Right cardiac atrium (tissue), 5 donors: ENCODE results near the gene AATK. TPM values are rescaled to one million over a fixed set of nuclear protein-coding genes. Genes with fewer than 3 reads are reported as not detected.

Experiments
- ATAC-seq, 2 donors: fragments of 200-7000 bp; cut with Tn5 transposase; one replicate each; pipeline versions ENCODE4 v1.8.0 to v1.9.1; 2020; ENCODE audit warnings: moderate library complexity in 2 of 2, mild to moderate bottlenecking in 1 of 2
- DNase-seq, 3 donors: peaks; one replicate each; pipeline ENCODE4 v3.0.0-alpha.2; 2020
- H3K27ac ChIP-seq: one replicate; pipeline ENCODE4 v1.5.1; 2013; ENCODE audit warnings: mild to moderate bottlenecking, low read length, control low read depth, moderate library complexity
- H3K27me3 ChIP-seq: one replicate; pipeline ENCODE4 v1.6.1; 2013; ENCODE audit not compliant: control insufficient read depth, insufficient read depth
- H3K4me1 ChIP-seq: one replicate; pipeline ENCODE4 v1.6.1; 2013; ENCODE audit warnings: low read length; ENCODE audit not compliant: control insufficient read depth, insufficient read depth
- H3K4me3 ChIP-seq: one replicate; pipeline ENCODE4 v1.5.1; 2013; ENCODE audit warnings: low read length, control low read depth
- H3K9me3 ChIP-seq: one replicate; pipeline ENCODE4 v1.6.1; 2013; ENCODE audit warnings: low read length; ENCODE audit not compliant: control insufficient read depth
- WGBS: extraction: QIAGEN DNeasy Blood & Tissue Kit; methylation state at CpG from one replicate; pipeline ENCODE4 v1.1.7; 2013; 5-methylcytosine and 5-hydroxymethylcytosine counted together
- intact Hi-C, 4 donors: fragments of 100-400 bp; cut with DNase I; formaldehyde crosslinking; loops; one replicate each; pipeline versions ENCODE4 v1.11.0 to v1.14.0; 2022 to 2023
- polyA plus RNA-seq: library from polyadenylated mRNA; stranded (reverse); fragments of 200-250 nt; gene quantifications from one replicate; pipeline ENCODE4 v1.2.3, GENCODE V29; 2013
- total RNA-seq, 4 donors: library from RNA; stranded (reverse); fragmentation: NEBNext Ultra II Directional; extraction: Animal tissue kit (Norgen Biotek cat#: 25700); gene quantifications; one replicate each; pipeline ENCODE4 v1.2.1, GENCODE V29; 2021
- donor health status: healthy with polysubstance abuse.
- donor health status: DM: no; HTN: yes; CAD: no.
- donor health status: DM: no; HTN: no; CAD: no.
- donor health status: DM: no; HTN: yes; CAD: no; lungs with severe emphysema.
- donor health status: DM: yes; HTN: yes; CAD: no.

Gene AATK
- total and polyA plus RNA-seq, 5 donors, result 8.6 to 15.4 (median 12.4) TPM

DNA sequence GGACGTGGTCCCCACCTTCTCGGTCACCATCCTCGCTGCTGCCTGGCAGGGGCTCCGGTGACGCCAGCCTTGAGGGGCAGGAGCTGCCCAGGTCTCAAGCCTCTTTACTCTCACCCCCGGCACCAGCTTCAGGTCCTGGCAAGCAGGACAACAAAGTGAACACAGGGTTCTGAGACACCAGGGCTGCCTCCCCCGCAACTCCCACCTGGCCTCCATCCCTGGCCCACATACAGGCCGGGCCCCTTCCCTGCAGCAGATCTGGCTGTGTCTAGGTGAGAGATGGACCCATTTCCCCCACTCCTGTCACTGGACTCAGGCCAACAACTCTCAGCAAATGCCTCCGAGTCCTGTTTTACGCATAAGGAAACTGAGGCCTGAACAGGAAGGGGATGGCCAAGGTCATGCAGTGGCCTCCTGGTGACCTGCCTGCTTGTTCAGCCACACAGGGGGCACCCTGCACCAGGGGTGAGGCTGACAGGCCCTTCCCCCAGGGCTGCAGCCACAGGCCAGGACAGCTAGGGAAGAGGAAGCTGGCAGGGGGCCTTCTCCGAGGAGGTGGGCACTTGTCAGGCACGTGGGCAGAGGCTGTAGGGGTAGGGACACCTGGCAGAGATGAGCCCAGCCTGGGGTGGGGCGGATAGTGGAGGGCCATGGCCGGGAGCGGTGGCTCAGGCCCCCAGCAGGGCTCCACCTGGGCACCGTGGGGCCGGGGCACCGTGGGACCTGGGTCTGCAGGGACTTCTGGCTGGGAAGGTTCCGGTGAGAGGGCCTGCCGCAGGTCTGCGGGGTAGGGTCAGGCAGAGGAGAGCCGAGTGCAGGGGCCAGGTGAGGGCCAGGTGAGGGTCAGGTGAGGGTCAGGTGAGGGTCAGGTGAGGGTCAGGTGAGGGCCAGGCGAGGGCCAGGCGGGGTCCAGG, 47.5 kb downstream of the AATK start:
- DNase-seq (no peak), ATAC-seq (peak in 1 of 2 donors; percentile 2)
- H3K4me1 ChIP-seq, result no peaks in the 10 kb centered on the region
- no peaks in the 10 kb centered on the region for H3K9me3 ChIP-seq
- WGBS, result 61% methylated on average over 24 of the region's 24 CpGs
- intact Hi-C loops, result no loop called here
- H3K27me3 ChIP-seq, result no peaks in the 10 kb centered on the region
- no peak overlapping the region for H3K27ac ChIP-seq
- no peak overlapping the region for H3K4me3 ChIP-seq

DNA sequence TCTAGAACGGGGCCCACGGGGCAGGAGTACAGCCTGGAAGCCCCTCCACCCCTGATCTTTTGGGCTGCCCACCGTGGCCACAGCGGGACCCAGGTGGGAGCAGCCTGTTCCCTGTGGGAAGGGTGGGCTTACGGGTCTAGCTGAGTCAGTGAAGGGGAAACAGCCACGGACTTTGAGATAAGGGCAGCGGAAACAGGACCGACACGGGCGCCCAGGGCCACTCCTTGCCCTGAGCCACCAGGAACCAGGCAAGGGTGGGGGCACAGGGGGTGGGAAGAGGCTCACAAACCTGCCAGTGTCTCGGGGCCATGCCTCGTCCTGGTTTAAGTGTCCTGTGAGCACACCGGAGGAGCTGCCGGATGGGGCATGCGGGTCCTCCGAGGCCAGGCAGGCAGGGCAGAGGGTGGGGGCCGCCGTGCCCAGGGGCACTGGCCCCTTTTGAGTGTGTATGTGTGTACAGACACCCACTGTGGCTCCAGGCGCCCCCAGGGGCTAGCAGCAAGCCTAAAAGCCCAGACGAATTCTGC, 48.3 kb downstream of the AATK start:
- no peaks in the 10 kb centered on the region for H3K27me3 ChIP-seq
- H3K4me3 ChIP-seq, result no peak overlapping the region
- peak in 1 of 2 donors; percentile 10 for ATAC-seq
- H3K27ac ChIP-seq, result no peak overlapping the region
- intact Hi-C loops, result no loop called here
- DNase-seq, result no peak
- H3K9me3 ChIP-seq, result no peaks in the 10 kb centered on the region
- 66% methylated on average over 20 of the region's 20 CpGs for WGBS
- no peaks in the 10 kb centered on the region for H3K4me1 ChIP-seq

DNA sequence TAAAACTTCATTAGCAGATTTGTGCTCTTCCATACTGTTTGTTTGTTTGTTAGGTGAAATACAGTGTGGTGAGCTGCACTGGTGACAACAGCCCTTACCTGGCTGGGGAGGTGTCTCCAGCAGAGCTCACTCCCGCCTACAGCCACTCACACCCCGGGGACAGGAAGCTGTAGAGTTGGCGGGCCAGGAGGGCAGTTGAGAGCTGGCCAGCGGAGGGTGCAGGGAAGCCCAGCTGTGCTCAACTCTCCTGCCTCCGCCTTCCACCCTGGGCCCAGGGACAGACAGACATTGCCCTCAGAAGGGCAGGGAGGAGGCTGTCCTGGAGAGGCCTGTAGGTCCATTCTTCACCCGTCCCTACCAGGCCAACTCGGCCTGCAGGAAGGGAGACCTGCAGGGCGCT, 49.3 kb downstream of the AATK start:
- H3K4me1 ChIP-seq, result no peaks in the 10 kb centered on the region
- intact Hi-C loops, result no loop called here

DNA sequence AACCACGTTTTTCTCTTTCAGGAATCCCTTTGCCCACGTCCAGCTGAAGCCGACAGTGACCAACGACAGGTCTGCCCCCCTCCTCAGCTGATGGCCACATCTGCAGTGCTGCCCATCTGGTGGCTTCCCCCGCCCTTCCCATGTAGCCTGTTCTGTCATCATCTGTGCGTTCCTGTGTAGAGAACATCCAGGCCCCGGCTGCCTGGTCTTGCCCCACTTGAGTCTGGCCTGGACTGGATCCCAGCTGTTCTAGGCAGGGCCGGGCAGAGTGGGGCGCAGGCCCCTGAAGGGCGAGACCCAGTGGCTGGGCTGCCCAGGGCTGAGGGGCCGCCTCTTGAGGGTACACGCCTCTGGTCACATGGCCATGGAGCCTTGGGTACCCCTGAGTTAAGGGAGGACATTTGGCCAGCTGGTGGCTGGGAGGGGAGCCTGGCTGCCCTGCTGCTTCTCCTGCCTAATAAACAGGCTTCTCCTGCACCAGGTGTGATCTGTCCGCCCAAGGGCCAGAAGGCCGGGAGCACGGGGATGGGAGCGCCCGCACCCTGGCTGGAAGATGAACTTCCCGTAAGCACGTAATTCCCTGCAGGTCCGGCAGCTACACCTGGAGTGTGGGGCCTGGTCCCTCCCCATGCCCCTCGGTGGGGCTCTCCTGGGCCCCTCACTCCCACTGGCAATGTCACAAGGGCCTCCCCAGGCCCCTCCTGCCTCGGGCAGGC, 50.1 kb downstream of the AATK start:
- WGBS, result 88% methylated on average over 22 of the region's 22 CpGs
- ATAC-seq (no peak), DNase-seq (no peak)
- H3K27ac ChIP-seq, result no peak overlapping the region
- H3K4me1 ChIP-seq, result no peaks in the 10 kb centered on the region
- no peaks in the 10 kb centered on the region for H3K27me3 ChIP-seq
- H3K4me3 ChIP-seq, result no peak overlapping the region
- intact Hi-C loops, result no loop called here
- no peaks in the 10 kb centered on the region for H3K9me3 ChIP-seq

More for the DNA sequence above, 49.3 kb downstream of the AATK start:
- no peaks in the 10 kb centered on the region for H3K27me3 ChIP-seq
- 89% methylated on average over 8 of the region's 8 CpGs for WGBS
- no peak for DNase-seq
- ATAC-seq, result no peak
- H3K9me3 ChIP-seq, result no peaks in the 10 kb centered on the region
- H3K4me3 ChIP-seq, result no peak overlapping the region
- H3K27ac ChIP-seq, result no peak overlapping the region

DNA sequence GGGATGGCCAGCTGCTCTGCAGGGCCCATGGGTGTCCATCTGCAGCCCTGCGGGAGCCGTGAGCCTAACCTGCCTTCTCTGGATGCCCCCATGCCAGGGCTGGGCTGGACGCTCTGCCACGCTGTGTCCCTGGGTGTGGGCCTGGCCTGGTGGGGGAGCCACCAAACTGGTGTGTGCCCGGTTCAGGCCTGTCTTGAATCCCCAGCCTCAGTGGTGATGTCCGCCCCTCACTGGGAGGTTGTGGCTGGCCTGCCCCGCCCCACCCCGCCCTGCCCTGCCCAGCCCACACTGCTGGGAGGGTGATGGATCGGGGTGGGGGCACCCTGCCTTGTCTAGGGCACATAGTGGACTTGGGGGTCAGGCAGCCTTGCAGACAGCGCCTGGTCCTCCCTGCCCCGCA, 50.8 kb downstream of the AATK start:
- DNase-seq, result no peak
- 94% methylated on average over 11 of the region's 11 CpGs for WGBS
- Histone ChIP-seq H3K27ac (no peak overlapping the region), H3K27me3 (no peaks in the 10 kb centered on the region), H3K4me3 (no peak overlapping the region), H3K9me3 (no peaks in the 10 kb centered on the region), H3K4me1 (no peaks in the 10 kb centered on the region)
- no peak for ATAC-seq
- intact Hi-C loops, result no loop called here

DNA sequence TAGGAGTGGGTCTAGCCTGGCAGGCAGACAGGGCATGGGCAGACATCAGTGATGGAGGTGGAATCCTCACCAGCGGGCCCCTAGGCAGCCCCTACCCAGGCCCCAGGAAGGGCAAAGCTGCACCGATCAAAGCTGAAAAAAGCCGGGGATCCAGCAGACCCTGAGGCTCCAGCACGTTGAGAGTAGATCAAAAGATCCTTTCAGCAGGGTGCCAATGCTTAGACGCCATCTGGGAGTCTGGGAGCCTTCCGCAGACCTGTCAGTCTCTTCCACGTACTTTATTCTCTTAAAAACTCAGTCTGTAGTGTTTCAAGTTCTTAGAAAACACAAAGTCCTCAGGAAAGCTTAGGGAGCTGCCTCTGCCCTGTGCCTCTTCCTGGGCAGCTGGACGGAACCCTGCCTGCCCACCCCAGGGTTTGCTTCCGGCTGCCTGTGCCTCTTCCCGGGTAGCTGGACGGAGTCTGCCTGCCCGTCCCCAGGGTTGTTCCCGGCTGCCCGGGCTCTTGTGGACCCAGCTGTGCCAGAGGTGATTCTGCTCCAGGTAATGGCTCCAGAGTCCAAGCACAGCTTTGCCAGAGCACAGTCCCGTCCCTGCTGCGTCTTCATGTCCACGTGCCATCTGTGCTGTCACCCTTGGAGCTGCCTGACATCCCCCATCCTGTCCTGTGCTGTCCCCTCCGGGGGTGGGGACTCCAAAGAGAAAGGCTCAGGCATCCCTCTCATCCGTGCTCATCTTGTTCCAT, 51.5 kb downstream of the AATK start:
- Histone ChIP-seq H3K4me1 (no peaks in the 10 kb centered on the region), H3K27me3 (no peaks in the 10 kb centered on the region), H3K4me3 (no peak overlapping the region), H3K27ac (no peak overlapping the region), H3K9me3 (no peaks in the 10 kb centered on the region)
- intact Hi-C loops, result no loop called here
- WGBS, result 77% methylated on average over 19 of the region's 19 CpGs
- no peak for ATAC-seq
- no peak for DNase-seq

DNA sequence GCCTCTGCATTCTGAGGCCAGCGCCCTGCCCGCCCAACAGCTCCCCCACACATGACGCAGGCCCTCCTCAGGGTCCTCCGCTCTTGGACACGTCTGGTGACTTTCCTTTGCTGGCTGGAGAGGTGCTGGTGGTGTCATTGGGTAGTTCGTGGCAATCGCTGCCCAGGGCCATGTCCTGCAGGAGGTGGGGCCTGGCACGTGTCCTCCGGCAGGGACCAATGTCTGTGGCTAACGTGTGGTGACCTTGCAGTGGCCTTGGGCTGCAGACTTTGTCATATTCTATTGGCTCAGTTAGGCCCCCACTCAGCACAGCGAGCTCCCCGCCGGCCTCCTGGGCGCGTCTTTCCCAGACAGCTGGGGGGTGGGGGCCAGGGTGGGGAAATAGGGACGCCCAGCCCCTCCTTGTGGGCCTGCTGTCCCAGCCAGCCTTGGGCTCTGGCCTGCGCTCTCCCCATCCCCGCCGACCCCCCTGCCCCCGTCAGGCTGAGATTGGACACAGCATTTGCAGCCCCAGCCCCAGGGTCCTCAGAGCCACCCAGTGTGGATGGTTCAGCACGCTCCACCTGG, 52.8 kb downstream of the AATK start:
- DNase-seq, result no peak
- no peak for ATAC-seq
- intact Hi-C loops, result no loop called here

DNA sequence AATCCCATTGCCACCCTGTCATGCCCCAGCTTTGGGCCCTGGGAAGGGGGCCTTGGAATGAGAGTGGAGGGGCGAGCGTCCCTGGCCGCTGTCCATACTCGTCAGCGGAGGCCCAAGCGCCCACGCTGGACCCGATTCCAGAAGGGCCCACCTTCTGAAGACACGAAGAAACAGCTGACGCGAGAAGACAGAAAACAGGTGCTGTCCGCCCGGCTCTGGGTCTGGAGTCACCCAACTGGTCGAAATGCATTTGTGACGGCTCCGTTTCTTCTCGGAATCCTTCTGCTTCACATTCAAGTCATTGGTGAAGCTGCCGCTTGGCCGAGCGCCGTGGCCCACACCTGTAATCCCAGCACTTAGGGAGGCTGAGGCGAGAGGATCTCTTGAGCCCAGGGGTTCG, 53.6 kb downstream of the AATK start:
- intact Hi-C loops, result no loop called here
- H3K4me1 ChIP-seq, result no peaks in the 10 kb centered on the region
- H3K27me3 ChIP-seq, result no peaks in the 10 kb centered on the region
- H3K27ac ChIP-seq, result no peak overlapping the region
- WGBS, result 87% methylated on average over 23 of the region's 23 CpGs
- no peaks in the 10 kb centered on the region for H3K9me3 ChIP-seq
- DNase-seq (no peak), ATAC-seq (no peak)
- H3K4me3 ChIP-seq, result no peak overlapping the region

More for the DNA sequence above, 52.8 kb downstream of the AATK start:
- WGBS, result 89% methylated on average over 21 of the region's 21 CpGs
- no peak overlapping the region for H3K27ac ChIP-seq
- H3K4me3 ChIP-seq, result no peak overlapping the region
- H3K4me1 ChIP-seq, result no peaks in the 10 kb centered on the region
- no peaks in the 10 kb centered on the region for H3K9me3 ChIP-seq
- no peaks in the 10 kb centered on the region for H3K27me3 ChIP-seq

DNA sequence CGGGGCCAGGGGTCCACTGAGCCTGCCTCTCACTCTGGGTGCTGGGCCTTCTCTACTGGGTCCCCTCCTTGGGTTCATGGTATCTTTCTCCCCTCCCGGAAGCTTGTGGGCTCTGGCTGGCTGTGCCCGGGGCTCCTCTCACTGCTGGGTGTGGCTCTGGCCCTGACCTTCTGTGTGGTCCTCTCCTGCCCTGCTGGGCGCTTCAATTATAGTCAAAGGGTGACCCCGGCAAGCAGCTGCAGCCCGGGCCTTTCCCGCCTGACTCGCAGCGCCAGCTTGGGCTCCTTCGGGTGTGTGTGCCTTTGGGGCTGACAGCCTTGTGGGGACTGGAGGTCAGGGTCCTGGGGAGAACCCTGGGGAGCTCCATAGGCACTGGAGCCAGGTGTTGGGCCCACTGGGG, 55.0 kb downstream of the AATK start:
- Histone ChIP-seq H3K9me3 (no peaks in the 10 kb centered on the region), H3K27me3 (no peaks in the 10 kb centered on the region), H3K4me3 (no peak overlapping the region), H3K4me1 (no peaks in the 10 kb centered on the region), H3K27ac (no peak overlapping the region)
- ATAC-seq (no peak), DNase-seq (no peak)
- intact Hi-C loops, result no loop called here
- WGBS, result 82% methylated on average over 10 of the region's 10 CpGs

DNA sequence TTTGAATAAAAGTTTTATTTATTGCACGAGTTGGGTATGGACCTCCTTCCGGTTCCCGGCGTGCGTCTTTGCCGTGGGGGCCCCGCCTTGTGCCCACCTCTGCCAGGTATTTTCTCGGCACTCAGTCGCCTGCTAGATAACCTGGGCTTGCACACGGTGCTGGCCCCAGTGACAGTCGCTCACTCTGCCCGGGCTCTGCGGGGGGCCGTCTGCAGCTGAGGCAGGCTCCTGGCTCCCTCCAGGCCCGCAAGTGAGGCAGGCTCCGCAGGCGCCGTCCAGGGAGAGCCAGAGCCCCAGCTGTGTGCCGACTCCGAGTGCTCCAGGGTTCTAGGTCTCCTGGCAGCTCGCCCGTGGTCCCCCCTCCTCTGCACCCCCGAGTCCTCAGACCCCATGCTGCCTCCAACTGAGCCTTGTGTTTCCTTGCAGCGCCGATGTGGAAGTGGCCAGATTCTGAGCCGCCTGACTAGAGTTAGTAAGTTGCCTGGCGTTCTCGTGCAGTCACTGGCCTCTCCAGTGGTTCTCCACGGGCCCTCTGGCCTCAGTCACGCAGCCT, 55.5 kb downstream of the AATK start:
- no peak overlapping the region for H3K4me3 ChIP-seq
- H3K27ac ChIP-seq, result no peak overlapping the region
- WGBS, result 83% methylated on average over 30 of the region's 30 CpGs
- ATAC-seq, result no peak
- no peak for DNase-seq
- no peaks in the 10 kb centered on the region for H3K27me3 ChIP-seq
- intact Hi-C loops, result no loop called here
- H3K4me1 ChIP-seq, result no peaks in the 10 kb centered on the region
- no peaks in the 10 kb centered on the region for H3K9me3 ChIP-seq
